ENCODE measurements around the gene APLNR. TPM values are rescaled to one million over a fixed set of nuclear protein-coding genes. Genes with fewer than 3 reads are reported as not detected.

The APLNR gene
- total and polyA plus RNA-seq, 10 of the 15 experiments (the other 5 are each of a cell fraction or from before 2014, with no cell fraction given), result 0.11 TPM; not detected in 9

GRCh38 chr11:57197762-57198161, 39.3 kb downstream of the APLNR start:
- H3K9ac ChIP-seq (ENCODE audit: control insufficient read depth, insufficient read depth, low read length), result no peak overlapping the region
- intact Hi-C loops (cut with micrococcal nuclease; ENCODE audit: unreplicated experiment) (loop anchor here (10.0 kb wide), 1 partner anchor 67 kb away; no protein-coding TSS in a partner anchor), in situ Hi-C loops (cut with MboI) (no loop called here)
- no peaks in the 10 kb centered on the region for H3K79me2 ChIP-seq (ENCODE audit: control insufficient read depth, insufficient read depth, low read length)
- H3K4me1 ChIP-seq (ENCODE audit: control insufficient read depth, insufficient read depth, low read length), result no peaks in the 10 kb centered on the region
- TF ChIP-seq ZSCAN29 (IDR thresholded peaks at IDR 0.05) (no peak), NFIC (IDR thresholded peaks at IDR 0.05; ENCODE audit: low read depth, low read length) (no peak), HDAC2 (IDR thresholded peaks at IDR 0.05) (no peak), KAT2A (conservative IDR thresholded peaks at IDR 0.05; ENCODE audit: control insufficient read depth, low read depth, low read length) (no peak)
- TF ChIP-seq, protein P1, sequence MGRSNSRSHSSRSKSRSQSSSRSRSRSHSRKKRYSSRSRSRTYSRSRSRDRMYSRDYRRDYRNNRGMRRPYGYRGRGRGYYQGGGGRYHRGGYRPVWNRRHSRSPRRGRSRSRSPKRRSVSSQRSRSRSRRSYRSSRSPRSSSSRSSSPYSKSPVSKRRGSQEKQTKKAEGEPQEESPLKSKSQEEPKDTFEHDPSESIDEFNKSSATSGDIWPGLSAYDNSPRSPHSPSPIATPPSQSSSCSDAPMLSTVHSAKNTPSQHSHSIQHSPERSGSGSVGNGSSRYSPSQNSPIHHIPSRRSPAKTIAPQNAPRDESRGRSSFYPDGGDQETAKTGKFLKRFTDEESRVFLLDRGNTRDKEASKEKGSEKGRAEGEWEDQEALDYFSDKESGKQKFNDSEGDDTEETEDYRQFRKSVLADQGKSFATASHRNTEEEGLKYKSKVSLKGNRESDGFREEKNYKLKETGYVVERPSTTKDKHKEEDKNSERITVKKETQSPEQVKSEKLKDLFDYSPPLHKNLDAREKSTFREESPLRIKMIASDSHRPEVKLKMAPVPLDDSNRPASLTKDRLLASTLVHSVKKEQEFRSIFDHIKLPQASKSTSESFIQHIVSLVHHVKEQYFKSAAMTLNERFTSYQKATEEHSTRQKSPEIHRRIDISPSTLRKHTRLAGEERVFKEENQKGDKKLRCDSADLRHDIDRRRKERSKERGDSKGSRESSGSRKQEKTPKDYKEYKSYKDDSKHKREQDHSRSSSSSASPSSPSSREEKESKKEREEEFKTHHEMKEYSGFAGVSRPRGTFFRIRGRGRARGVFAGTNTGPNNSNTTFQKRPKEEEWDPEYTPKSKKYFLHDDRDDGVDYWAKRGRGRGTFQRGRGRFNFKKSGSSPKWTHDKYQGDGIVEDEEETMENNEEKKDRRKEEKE (IDR thresholded peaks at IDR 0.05), result no peak
- no peak overlapping the region for H3K4me3 ChIP-seq
- ATAC-seq (no peak), FAIRE-seq (no peak), DNase-seq (ENCODE audit: low read depth, low spot score) (no peak)
- no peak overlapping the region for H3K27ac ChIP-seq (ENCODE audit: control insufficient read depth, insufficient read depth)
- POLR2A ChIA-PET, result no interaction called here
- CTCF ChIA-PET, result interaction anchor here (1.5 kb wide), 1 partner anchor 52 kb away, joined by 4 read pairs; no protein-coding TSS in a partner anchor
- H3K4me2 ChIP-seq (ENCODE audit: control insufficient read depth, insufficient read depth), result no peak overlapping the region
- no peaks in the 10 kb centered on the region for H3K27me3 ChIP-seq (replicated peaks in 1 of 2; ENCODE audit: control insufficient read depth in 2 of 2, insufficient read depth in 2 of 2, low read length in 1 of 2)
- WGBS (ENCODE audit: insufficient coverage, insufficient replicate concordance, low lambda C conversion rate, missing lambda C conversion rate), result 15% methylated on average over 2 of the region's 2 CpGs
- BruUV-seq (replicated peaks), result no TSS peak
- H4K20me1 ChIP-seq (ENCODE audit: control insufficient read depth, insufficient read depth), result no peaks in the 10 kb centered on the region
- SMC1A ChIA-PET (ENCODE audit: uncharacterized antibody, unreplicated experiment), result interaction anchor here (1.0 kb wide), 1 partner anchor 52 kb away, joined by 3 read pairs; no protein-coding TSS in a partner anchor
- H2AFZ ChIP-seq (ENCODE audit: control insufficient read depth, low read depth, low read length), result no peak overlapping the region
- RAD21 ChIA-PET (ENCODE audit: unreplicated experiment), result no interaction called here
- no peaks in the 10 kb centered on the region for H3K9me3 ChIP-seq (replicated peaks; ENCODE audit: control insufficient read depth, insufficient read depth, low read length)
- no peaks in the 10 kb centered on the region for H3K36me3 ChIP-seq (ENCODE audit: control insufficient read depth in 2 of 2, insufficient read depth in 2 of 2, low read length in 1 of 2)

DNA sequence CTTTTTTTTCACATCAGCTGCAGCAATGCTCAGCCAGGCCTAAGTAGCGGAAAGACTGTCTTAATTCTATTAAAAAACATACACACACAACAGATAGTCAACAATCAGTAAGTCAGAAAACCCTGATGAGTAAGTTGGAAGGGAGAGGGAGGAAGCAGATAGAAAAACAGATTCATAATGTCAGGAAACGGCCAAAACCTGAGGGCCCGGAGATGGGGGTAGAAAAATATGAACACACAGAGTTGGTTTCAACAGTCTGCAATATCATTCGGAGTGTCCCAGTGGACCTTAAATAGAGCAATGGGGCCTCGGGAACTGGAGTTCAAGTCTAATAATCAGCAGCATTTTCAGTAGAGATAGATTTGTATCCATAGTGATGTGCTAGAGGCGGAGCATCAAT, 40.5 kb downstream of the APLNR start:
- ATAC-seq (no peak), DNase-seq (ENCODE audit: low read depth, low spot score) (no peak), FAIRE-seq (no peak)
- Histone ChIP-seq H3K36me3 (ENCODE audit: control insufficient read depth in 2 of 2, insufficient read depth in 2 of 2, low read length in 1 of 2) (no peaks in the 10 kb centered on the region), H3K4me2 (ENCODE audit: control insufficient read depth, insufficient read depth) (no peak overlapping the region), H2AFZ (ENCODE audit: control insufficient read depth, low read depth, low read length) (no peak overlapping the region), H3K27ac (ENCODE audit: control insufficient read depth, insufficient read depth) (no peak overlapping the region), H3K4me3 (no peak overlapping the region), H3K27me3 (replicated peaks in 1 of 2; ENCODE audit: control insufficient read depth in 2 of 2, insufficient read depth in 2 of 2, low read length in 1 of 2) (no peaks in the 10 kb centered on the region), H3K9ac (ENCODE audit: control insufficient read depth, insufficient read depth, low read length) (no peak overlapping the region), H3K9me3 (replicated peaks; ENCODE audit: control insufficient read depth, insufficient read depth, low read length) (no peaks in the 10 kb centered on the region), H3K79me2 (ENCODE audit: control insufficient read depth, insufficient read depth, low read length) (no peaks in the 10 kb centered on the region), H4K20me1 (ENCODE audit: control insufficient read depth, insufficient read depth) (no peaks in the 10 kb centered on the region), H3K4me1 (ENCODE audit: control insufficient read depth, insufficient read depth, low read length) (no peaks in the 10 kb centered on the region)
- ChIA-PET SMC1A (ENCODE audit: uncharacterized antibody, unreplicated experiment) (no interaction called here), CTCF (no interaction called here), POLR2A (no interaction called here), RAD21 (ENCODE audit: unreplicated experiment) (no interaction called here)
- 40% methylated on average over 6 of the region's 6 CpGs for WGBS (ENCODE audit: insufficient coverage, insufficient replicate concordance, low lambda C conversion rate, missing lambda C conversion rate)
- intact Hi-C loops (cut with micrococcal nuclease; ENCODE audit: unreplicated experiment), result loop anchor here (10.0 kb wide), 1 partner anchor 68 kb away; no protein-coding TSS in a partner anchor
- BruUV-seq (replicated peaks), result no TSS peak
- in situ Hi-C loops (cut with MboI), result no loop called here
- no peak for TF ChIP-seq SKIL (IDR thresholded peaks at IDR 0.05; ENCODE audit: low read depth, poor library complexity, severe bottlenecking)
- TF ChIP-seq, protein P2, sequence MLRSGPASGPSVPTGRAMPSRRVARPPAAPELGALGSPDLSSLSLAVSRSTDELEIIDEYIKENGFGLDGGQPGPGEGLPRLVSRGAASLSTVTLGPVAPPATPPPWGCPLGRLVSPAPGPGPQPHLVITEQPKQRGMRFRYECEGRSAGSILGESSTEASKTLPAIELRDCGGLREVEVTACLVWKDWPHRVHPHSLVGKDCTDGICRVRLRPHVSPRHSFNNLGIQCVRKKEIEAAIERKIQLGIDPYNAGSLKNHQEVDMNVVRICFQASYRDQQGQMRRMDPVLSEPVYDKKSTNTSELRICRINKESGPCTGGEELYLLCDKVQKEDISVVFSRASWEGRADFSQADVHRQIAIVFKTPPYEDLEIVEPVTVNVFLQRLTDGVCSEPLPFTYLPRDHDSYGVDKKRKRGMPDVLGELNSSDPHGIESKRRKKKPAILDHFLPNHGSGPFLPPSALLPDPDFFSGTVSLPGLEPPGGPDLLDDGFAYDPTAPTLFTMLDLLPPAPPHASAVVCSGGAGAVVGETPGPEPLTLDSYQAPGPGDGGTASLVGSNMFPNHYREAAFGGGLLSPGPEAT (IDR thresholded peaks at IDR 0.05; ENCODE audit: low read depth), result no peak
- TF ChIP-seq, protein P3, sequence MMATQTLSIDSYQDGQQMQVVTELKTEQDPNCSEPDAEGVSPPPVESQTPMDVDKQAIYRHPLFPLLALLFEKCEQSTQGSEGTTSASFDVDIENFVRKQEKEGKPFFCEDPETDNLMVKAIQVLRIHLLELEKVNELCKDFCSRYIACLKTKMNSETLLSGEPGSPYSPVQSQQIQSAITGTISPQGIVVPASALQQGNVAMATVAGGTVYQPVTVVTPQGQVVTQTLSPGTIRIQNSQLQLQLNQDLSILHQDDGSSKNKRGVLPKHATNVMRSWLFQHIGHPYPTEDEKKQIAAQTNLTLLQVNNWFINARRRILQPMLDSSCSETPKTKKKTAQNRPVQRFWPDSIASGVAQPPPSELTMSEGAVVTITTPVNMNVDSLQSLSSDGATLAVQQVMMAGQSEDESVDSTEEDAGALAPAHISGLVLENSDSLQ (IDR thresholded peaks at IDR 0.05), result no peak
- TF ChIP-seq SIX5 (IDR thresholded peaks at IDR 0.05; ENCODE audit: low read depth, low read length, severe bottlenecking), result no peak
- no peak for TF ChIP-seq LARP7 (IDR thresholded peaks at IDR 0.05)
